ACC112 (cell line): Measurements from ENCODE around the gene PTTG1IP2.
"Not testable (repeated sequence)": the region's sequence is repeated elsewhere in the genome, so short reads cannot be mapped to it uniquely, and the experiment has no call there.

Source experiments
- H2AFZ ChIP-seq: fragments of 200-600 bp; sonication (generic); one replicate; pipeline ENCODE4 v1.6.0; 2017; ENCODE audit warnings: antibody characterized with exemption, low read length; ENCODE audit not compliant: unreplicated experiment
- H3K27ac ChIP-seq: fragments of 200-600 bp; sonication (generic); 2 replicates; pipeline ENCODE4 v1.5.1; 2014; ENCODE audit warnings: low read depth, mild to moderate bottlenecking, antibody characterized with exemption, low read length, moderate library complexity
- H3K27me3 ChIP-seq: fragments of 200-600 bp; sonication (generic); 2 replicates; pipeline ENCODE4 v1.6.1; 2014; ENCODE audit warnings: mild to moderate bottlenecking, antibody characterized with exemption, low read length, moderate library complexity, mixed read lengths; ENCODE audit not compliant: insufficient read depth
- H3K36me3 ChIP-seq: fragments of 200-600 bp; sonication (generic); 2 replicates; pipeline ENCODE4 v1.6.1; 2016; ENCODE audit warnings: mild to moderate bottlenecking, antibody characterized with exemption, low read length, moderate library complexity, mixed read lengths; ENCODE audit not compliant: insufficient read depth
- H3K4me1 ChIP-seq: fragments of 200-600 bp; sonication (generic); one replicate; pipeline ENCODE4 v1.6.1; 2016; ENCODE audit warnings: low read length, mixed read lengths; ENCODE audit not compliant: insufficient read depth, unreplicated experiment, control insufficient read depth
- H3K4me3 ChIP-seq: fragments of 200-600 bp; sonication (generic); 2 replicates; pipeline ENCODE4 v1.5.1; 2014; ENCODE audit warnings: mild to moderate bottlenecking, low read depth, low read length
- H3K79me2 ChIP-seq: fragments of 200-600 bp; sonication (generic); one replicate; pipeline ENCODE4 v1.6.0; 2016; ENCODE audit warnings: low read length; ENCODE audit not compliant: control insufficient read depth, unreplicated experiment, insufficient read depth

PTTG1IP2 gene

DNA sequence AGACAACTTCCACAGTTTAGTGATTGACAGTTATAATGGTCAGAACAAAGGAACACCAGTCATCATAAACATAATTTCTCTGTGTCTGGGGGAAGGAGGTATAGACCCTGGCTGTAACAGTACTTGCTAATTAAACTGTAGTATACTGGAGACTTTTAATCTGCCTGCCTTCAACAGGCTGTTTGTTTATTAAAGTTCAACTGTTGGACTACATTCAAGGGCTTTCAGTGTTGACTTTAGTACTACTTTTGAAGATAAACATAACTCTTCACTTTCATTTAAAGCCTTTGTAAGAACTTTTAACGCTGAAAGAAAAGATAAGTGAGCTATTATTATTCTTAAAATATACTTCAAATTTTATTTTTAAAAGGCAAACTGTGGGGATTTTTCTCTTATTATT is 15.5 kb upstream of the PTTG1IP2 start:
- no peak overlapping the region for H3K4me3 ChIP-seq
- no peak overlapping the region for H2AFZ ChIP-seq
- no peaks in the 10 kb centered on the region for H3K27me3 ChIP-seq
- H3K27ac ChIP-seq: no peak overlapping the region
- H3K4me1 ChIP-seq: no peaks in the 10 kb centered on the region
- H3K79me2 ChIP-seq: no peaks in the 10 kb centered on the region
- H3K36me3 ChIP-seq: no peaks in the 10 kb centered on the region

DNA sequence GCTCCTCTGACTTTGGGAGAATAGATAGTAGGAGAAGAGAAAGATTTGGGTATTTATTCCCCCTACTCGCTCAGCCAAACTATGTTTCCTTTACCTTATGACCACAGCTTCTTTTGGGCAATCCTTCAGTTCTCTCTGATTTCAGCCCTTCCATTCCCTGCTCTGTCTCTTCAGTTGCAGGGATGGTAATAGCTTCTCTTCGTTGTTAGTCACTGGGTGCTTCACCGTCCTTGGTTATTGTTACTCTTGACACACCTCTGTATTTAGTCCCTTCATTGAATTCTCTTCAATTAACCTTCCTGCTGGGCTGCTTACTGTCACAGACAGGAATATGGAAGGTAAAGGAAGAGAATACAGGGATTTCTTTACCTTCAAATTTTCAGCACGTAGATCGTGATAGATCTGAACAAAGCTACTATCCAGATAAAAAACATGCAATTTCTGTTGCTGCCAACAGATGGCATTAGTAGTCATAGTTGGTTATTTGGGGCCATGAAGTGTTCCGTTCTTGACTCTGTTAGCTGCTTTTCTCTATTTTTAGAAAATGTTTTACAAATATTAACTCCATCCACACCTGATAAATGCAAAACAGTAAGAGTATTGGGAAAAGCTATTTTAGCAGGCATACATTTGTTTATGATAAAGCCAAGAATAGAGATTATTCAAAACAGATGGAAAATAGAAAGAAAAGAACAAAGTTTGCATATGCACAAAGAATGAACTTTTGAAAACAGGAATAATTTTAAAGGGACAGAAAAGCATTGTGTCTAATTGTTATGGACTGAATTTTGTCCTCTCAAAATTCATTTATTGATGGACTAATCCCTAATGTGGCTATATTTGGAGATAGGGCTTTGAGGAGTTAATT is 14.0 kb upstream of the PTTG1IP2 start:
- Histone ChIP-seq H3K4me3 (peak overlapping the region; percentile 73), H3K79me2 (no peaks in the 10 kb centered on the region), H3K36me3 (no peaks in the 10 kb centered on the region), H3K4me1 (no peaks in the 10 kb centered on the region), H2AFZ (peak overlapping the region; percentile 95), H3K27ac (no peak overlapping the region), H3K27me3 (no peaks in the 10 kb centered on the region)

DNA sequence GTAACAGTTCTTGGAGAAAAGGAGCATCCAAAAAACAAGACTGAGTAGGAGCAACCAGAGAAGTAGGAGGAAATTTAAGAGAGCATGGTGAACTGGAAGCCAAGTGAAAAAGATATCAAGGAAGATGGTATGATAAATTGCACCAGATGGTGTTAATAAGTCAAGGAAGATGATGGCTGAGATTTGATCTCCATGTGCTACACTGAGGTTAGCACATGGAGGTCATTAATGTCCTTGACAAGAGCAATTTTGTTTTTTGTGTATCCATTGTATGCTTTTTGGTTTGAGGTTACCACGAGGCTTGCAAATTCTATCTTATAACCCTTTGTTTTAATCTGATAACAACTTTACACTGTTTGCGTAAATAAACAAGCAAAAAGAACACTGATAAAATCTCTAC is 11.3 kb upstream of the PTTG1IP2 start:
- H2AFZ ChIP-seq: no peak overlapping the region
- no peaks in the 10 kb centered on the region for H3K79me2 ChIP-seq
- no peaks in the 10 kb centered on the region for H3K36me3 ChIP-seq

DNA sequence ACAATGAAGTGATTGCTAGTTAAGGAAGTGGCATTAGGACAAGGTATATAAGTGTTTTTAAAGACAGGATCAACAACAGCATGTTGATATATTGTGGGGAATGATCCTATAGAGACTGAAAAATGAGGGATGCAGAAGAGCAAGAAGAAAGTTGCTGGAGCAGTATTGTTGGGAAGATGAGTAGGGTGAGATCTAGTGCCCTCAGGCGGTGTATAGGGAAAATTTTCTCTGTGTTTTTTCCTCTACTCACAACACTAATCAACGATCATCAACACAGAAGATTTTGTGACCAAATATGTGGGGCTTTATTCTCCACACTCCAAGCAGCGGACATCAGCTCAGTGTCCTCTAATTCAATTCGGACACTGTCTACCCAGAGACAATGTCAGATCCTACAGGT is 9.6 kb upstream of the PTTG1IP2 start:
- Histone ChIP-seq H3K27ac (no peak overlapping the region), H3K27me3 (no peaks in the 10 kb centered on the region), H3K79me2 (no peaks in the 10 kb centered on the region), H2AFZ (no peak overlapping the region), H3K4me1 (no peaks in the 10 kb centered on the region), H3K4me3 (no peak overlapping the region), H3K36me3 (no peaks in the 10 kb centered on the region)

More for the DNA sequence above, 11.3 kb upstream of the PTTG1IP2 start:
- no peak overlapping the region for H3K4me3 ChIP-seq
- H3K4me1 ChIP-seq: no peaks in the 10 kb centered on the region
- no peaks in the 10 kb centered on the region for H3K27me3 ChIP-seq
- no peak overlapping the region for H3K27ac ChIP-seq

DNA sequence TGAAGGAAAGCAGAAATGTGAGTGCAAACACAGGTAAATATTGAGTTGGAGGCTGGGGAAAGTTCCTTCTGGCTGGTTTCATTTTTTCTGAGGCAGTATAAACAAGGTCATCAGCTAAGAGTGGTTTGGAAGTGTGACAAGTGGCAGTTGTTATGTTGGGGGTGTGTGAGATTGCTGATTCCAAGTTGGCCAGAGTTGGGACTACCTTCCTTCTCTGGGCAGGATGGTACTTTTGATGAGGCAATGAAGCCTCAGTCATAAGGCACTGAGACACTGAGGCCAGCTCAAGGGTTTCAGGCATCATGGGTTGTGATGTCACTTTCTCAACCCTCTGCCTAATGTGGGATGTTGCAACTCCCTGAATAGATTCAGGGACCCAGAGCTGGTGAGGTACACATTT is 8.2 kb upstream of the PTTG1IP2 start:
- no peak overlapping the region for H3K4me3 ChIP-seq
- no peak overlapping the region for H2AFZ ChIP-seq

DNA sequence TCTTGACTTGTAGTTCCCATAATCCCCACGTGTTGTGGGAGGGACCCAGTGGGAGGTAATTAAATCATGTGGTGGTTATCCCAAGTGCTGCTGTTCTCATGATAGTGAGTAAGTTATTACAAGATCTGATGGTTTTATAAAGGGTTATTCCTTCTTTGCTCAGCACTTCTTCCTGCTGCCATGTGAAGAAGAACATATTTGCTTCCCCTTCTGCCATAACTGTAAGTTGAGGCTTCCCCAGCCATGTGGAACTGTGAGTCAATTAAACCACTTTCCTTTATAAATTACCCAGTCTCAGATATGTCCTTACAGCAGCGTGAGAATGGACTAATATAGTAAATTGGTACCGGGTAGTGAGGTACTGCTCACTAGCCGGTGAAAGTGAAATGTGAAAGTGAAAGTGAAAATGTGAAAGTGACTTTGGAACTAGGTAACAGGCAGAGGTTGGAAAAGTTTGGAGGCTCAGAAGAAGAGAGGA is 6.2 kb upstream of the PTTG1IP2 start:
- H3K36me3 ChIP-seq, H3K27me3 ChIP-seq, H3K4me1 ChIP-seq, H3K79me2 ChIP-seq: not testable (repeated sequence)
- peak overlapping the region; percentile 74 for H3K4me3 ChIP-seq
- peak overlapping the region; percentile 91 for H2AFZ ChIP-seq
- peak overlapping the region; percentile 28; the same call in 1 of the 2 replicates for H3K27ac ChIP-seq

More for the DNA sequence above, 8.2 kb upstream of the PTTG1IP2 start:
- no peaks in the 10 kb centered on the region for H3K27me3 ChIP-seq
- no peaks in the 10 kb centered on the region for H3K79me2 ChIP-seq
- H3K4me1 ChIP-seq: no peaks in the 10 kb centered on the region
- H3K36me3 ChIP-seq: no peaks in the 10 kb centered on the region
- H3K27ac ChIP-seq: no peak overlapping the region

DNA sequence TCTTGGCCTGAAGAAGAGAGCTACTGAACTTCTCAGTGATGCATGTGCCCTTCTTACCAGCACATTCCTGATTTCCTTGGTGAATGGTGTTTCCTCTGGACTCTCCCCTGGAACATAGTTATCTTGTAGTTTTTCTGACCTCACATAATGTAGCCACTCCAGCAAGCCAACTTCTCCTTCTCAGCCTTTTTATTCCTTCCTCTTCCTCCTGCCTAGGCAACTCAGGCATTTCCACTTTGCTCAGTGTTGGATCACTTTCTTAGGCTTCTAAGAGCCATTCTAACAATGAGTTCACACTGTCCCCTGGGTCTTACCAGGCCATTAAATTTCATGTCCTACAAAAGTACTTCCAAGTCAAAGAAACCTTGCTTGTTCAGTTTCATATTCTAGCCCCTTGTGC is 3.6 kb upstream of the PTTG1IP2 start:
- H3K27me3 ChIP-seq: no peaks in the 10 kb centered on the region
- no peak overlapping the region for H3K27ac ChIP-seq
- no peaks in the 10 kb centered on the region for H3K36me3 ChIP-seq
- H3K4me1 ChIP-seq: no peaks in the 10 kb centered on the region
- no peak overlapping the region for H3K4me3 ChIP-seq
- no peaks in the 10 kb centered on the region for H3K79me2 ChIP-seq
- no peak overlapping the region for H2AFZ ChIP-seq

DNA sequence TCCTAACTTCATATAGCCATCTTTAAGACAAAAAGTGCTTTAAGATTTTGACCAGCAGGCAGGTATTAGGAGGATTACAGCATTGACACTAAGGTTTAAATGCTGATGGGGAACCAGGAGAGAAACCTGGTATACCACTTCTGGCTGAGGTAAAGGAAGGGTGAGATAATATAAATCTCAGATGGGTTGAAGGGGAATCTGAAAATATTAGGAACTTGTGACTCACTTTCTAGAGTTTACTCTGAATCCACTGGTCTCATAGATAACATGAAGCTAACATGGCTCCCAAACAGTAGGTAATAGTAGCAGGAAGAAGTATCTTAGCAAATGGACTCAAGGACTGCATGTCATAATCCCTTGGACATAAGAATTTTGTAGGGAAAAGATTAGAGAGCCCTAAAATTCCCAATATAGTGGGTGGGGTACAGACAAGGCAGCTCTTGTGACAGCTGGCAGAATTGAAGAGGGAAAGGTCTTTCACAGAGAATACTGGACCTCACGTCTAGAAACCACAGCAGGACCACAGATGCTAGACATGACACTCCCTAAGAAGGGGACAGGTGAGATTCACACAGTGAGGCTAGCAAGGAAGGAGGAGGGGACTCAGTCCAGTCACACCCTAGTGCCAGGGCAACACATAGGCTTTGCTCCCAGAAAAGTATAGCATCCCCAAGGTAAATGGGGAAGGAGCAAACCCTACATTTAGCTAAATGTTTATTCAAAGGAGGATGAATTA is 3.5 kb downstream of the PTTG1IP2 start:
- H3K27ac ChIP-seq: no peak overlapping the region
- H3K4me1 ChIP-seq: peaks cover 18% of the 10 kb centered on the region
- H3K79me2 ChIP-seq: no peaks in the 10 kb centered on the region
- no peak overlapping the region for H2AFZ ChIP-seq
- H3K27me3 ChIP-seq: no peaks in the 10 kb centered on the region
- no peaks in the 10 kb centered on the region for H3K36me3 ChIP-seq
- no peak overlapping the region for H3K4me3 ChIP-seq

DNA sequence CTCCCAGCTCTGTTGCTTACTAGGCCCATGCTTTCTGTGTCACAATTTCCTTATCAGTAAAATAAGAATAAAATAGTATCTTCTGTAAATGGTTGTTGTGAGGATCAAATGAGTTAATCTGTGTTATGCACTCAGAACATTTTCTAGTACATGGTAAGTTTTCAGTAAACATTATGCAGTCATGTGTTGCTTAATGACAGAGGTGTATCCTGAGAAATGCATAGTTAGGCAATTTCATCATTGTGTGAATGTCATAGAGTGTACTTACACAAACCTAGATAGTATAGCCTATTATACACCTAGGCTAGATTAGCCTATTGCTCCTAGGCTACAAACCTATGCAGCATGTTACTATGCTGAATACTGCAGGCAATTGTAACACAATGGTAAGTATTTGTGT is 4.4 kb downstream of the PTTG1IP2 start:
- H3K4me1 ChIP-seq: peaks cover 18% of the 10 kb centered on the region
- H3K27ac ChIP-seq: no peak overlapping the region
- H3K36me3 ChIP-seq: no peaks in the 10 kb centered on the region
- no peak overlapping the region for H3K4me3 ChIP-seq
- H2AFZ ChIP-seq: no peak overlapping the region
- no peaks in the 10 kb centered on the region for H3K79me2 ChIP-seq
- no peaks in the 10 kb centered on the region for H3K27me3 ChIP-seq

DNA sequence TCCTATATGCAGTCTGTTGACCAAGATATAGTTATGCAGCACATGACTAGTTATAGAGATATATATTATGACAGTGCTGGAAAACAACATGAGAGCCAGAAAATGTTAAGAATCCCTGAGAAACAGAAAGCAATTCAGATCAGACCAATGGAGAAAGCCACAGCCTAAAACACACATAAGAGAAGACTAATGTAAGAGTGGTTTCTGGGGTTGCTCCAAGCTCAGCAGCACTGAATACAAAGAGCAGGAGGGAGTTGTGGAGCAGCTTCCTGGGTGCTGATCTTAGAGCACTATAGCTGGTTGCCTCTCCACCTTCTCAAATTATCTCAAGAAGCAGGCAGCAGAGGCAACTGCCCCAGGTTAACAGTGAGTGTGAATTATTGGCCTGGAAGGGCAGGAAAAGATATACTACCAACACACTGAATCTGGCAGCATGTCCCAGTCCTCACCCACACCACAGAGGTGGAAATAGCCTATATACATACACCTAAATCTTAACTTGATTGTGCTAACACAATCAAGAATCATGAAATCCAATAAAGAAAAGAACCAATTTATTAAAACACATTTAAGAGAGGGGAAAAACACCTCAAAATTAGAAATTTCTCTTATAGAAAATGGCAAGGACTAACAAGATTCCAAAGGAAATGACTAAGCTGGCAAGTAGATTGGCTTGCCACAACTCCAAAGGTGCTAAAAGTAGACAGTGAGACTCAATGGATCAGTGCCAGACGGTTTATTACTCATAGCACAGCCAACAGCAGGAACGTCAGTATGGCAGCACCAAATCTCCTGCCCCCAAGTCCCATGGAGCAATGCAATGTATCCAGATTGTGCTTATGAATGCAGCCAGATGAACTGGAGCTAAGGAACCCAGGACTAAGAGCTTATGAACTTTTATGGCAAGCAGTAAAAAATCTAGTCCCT is 5.1 kb downstream of the PTTG1IP2 start:
- Histone ChIP-seq H2AFZ (no peak overlapping the region), H3K27me3 (no peaks in the 10 kb centered on the region), H3K27ac (peak overlapping the region; percentile 29), H3K4me3 (peak overlapping the region; percentile 17; the same call in 1 of the 2 replicates), H3K4me1 (peaks cover 18% of the 10 kb centered on the region), H3K79me2 (no peaks in the 10 kb centered on the region), H3K36me3 (no peaks in the 10 kb centered on the region)
